Breast epithelium (tissue), 3 donors: ENCODE data around the gene MBNL3.

Experiments
- POLR2A ChIP-seq: fragments of 450-650 bp; IDR thresholded peaks from one replicate; pipeline ENCODE4 v1.6.1; 2016; ENCODE audit warnings: antibody characterized with exemption, mild to moderate bottlenecking, moderate library complexity
- POLR2AphosphoS5 ChIP-seq, 3 donors: sonication (generic); formaldehyde crosslinking; IDR thresholded peaks; one replicate each; pipeline ENCODE4 v1.6.1; 2017; ENCODE audit warnings: antibody characterized with exemption in 3 of 3
- TF ChIP-seq, protein P1 (sequence below), 3 donors: fragments of 450-650 bp; IDR thresholded peaks; one replicate each; pipeline ENCODE4 v1.5.1; 2016 to 2017; ENCODE audit warnings: antibody characterized with exemption in 3 of 3, mild to moderate bottlenecking in 3 of 3, moderate library complexity in 3 of 3

DNA sequence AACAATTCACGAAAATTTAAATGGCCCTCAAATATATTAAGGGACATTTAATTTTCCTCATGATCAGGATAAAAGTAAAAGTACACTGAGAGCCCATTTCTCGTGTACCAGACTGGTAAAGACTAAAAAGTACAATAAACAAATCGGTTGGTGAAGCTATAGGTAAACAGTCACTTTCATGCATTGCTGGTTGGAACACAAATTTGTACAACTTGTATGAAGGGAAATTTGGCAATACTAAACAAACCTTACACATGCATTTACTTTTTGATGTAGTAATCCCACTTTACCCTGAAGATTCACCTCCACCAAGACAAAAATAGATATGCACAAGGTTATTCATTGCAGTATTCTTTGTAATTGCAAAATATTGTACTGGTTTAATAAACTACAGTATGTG is 31.4 kb upstream of the MBNL3 start:
- TF ChIP-seq, protein P1, sequence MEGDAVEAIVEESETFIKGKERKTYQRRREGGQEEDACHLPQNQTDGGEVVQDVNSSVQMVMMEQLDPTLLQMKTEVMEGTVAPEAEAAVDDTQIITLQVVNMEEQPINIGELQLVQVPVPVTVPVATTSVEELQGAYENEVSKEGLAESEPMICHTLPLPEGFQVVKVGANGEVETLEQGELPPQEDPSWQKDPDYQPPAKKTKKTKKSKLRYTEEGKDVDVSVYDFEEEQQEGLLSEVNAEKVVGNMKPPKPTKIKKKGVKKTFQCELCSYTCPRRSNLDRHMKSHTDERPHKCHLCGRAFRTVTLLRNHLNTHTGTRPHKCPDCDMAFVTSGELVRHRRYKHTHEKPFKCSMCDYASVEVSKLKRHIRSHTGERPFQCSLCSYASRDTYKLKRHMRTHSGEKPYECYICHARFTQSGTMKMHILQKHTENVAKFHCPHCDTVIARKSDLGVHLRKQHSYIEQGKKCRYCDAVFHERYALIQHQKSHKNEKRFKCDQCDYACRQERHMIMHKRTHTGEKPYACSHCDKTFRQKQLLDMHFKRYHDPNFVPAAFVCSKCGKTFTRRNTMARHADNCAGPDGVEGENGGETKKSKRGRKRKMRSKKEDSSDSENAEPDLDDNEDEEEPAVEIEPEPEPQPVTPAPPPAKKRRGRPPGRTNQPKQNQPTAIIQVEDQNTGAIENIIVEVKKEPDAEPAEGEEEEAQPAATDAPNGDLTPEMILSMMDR (IDR thresholded peaks at IDR 0.05) = no peak
- TF ChIP-seq POLR2AphosphoS5 (IDR thresholded peaks at IDR 0.05) = no peak
- no peak for TF ChIP-seq POLR2A
